Measurements from ENCODE around the gene RPP40.
"Not testable (repeated sequence)": the region's sequence is repeated elsewhere in the genome, so short reads cannot be mapped to it uniquely, and the experiment has no call there.

RPP40 gene, protein sequence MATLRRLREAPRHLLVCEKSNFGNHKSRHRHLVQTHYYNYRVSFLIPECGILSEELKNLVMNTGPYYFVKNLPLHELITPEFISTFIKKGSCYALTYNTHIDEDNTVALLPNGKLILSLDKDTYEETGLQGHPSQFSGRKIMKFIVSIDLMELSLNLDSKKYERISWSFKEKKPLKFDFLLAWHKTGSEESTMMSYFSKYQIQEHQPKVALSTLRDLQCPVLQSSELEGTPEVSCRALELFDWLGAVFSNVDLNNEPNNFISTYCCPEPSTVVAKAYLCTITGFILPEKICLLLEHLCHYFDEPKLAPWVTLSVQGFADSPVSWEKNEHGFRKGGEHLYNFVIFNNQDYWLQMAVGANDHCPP

GRCh38 chr6:5003604-5004372 is at the start of gene RPP40:
Gene RPP40 (minus strand): TSS chr6:5004037. CDS start chr6:5004002, 35 bp downstream.
- DNase-seq: peak; percentile 86

- DNase-seq: peak; percentile 10
Observed at GRCh38 chr6:5053038-5053437, 49.2 kb upstream of the RPP40 start.

DNA sequence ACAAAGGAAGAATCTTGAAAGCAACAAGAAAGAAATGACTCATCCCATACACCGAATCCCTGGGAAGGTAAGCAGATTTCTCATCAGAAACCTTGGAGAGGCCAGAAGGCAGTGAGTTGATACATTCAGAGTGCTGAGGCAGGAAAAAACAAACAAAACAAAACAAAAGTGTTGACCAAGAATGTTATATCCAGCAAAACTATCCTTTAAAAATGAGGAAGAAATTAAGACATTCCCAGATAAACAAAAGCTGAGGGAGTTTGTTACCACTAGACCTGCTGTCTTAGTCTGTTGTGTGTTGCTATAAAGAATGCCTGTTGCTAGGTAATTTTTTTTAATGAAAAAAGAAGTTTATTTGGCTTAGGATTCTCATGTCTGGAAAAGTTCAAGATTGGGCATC is 47.6 kb upstream of the RPP40 start:
- DNase-seq: no peak

DNA sequence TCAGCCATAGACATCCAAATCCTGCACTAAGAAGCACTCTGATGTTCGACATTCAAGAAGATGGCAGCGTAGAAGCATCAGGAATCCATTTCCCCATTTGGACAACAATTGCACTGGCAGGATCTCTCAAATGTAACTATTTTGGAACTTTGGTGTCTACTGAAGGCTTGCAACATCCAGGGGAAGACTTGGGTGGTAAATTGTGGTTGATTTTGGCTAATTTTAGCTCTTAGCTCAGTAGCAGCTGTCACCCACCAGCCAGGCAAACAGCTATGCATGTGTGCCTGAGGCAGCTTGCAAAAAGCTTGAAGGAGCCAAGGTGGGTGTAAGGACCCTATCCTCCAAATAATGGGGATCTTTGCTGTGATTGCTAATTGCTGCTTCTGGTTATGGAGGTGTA is 46.2 kb upstream of the RPP40 start:
- DNase-seq: no peak

- DNase-seq: no peak
Observed at GRCh38 chr6:5046430-5046829, 42.6 kb upstream of the RPP40 start.

DNA sequence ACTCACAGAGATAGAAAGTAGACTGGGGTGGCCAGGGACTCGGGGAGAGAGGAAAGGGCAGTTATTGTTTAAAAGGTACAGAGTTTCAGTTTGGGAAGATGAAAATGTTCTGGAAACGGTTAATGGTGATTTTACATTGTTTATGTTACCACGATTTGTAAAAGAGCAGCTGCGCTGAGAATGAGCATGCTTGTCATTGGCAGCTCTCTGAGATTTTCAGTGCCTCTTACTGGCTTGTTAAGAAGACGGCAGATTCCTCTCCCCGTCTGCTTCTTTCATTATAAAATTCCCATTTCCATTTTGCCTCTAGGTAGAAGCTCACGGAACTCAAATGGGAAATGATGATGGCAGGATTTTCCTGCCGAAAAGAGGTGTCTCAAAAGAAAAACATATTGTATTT is 41.6 kb upstream of the RPP40 start:
- DNase-seq: no peak

GRCh38 chr6:5044866-5045265 is 41.0 kb upstream of the RPP40 start:
- DNase-seq: no peak

DNA sequence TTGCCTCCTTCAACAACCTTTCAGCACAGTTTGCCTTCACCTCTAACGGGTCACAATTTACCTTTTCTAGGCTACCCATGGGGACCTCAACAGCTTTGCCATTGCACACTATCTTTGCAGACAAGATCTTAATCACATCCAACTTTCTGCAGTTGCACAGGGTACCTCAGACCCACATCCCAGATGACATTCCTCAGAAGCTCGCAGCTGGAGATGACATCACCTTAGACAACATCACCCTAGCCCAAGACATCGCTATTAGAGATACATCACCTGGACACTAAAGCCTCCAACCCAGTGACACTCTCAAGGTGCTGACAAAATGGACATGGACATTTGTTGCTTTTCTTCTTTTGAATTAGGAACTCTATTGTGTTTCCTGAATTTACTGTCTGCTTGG is 38.6 kb upstream of the RPP40 start:
- no peak for DNase-seq

GRCh38 chr6:5041955-5042354 is 38.1 kb upstream of the RPP40 start:
- DNase-seq: no peak

DNA sequence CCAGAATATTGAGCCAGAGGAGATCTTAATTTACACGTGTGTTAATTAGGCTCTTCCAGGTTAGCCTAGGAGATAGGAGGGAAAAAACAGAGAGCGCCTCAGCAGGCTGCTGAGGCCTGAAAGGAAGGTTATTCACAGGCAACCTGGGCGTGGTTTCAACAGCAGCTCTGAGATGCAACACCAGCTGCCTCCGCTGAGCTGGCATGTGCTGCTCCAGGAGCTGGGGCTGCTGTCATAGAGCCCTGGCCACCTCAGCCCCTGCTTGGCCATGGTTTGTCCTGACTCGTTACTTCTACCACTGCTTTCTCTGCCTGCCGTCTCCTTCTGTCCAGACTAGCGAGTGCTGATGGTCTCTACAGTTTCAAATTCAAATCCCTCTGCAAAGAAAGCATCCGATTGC is 32.4 kb upstream of the RPP40 start:
- DNase-seq: no peak

GRCh38 chr6:5034736-5035135 is 30.9 kb upstream of the RPP40 start:
- no peak for DNase-seq

GRCh38 chr6:5034328-5034727 is 30.5 kb upstream of the RPP40 start:
- DNase-seq: no peak

GRCh38 chr6:5033214-5033904 is 29.5 kb upstream of the RPP40 start:
- not testable (repeated sequence) for DNase-seq

- DNase-seq: peak; percentile 61
Observed at GRCh38 chr6:5032706-5033105, 28.9 kb upstream of the RPP40 start.

- no peak for DNase-seq
Observed at GRCh38 chr6:5031150-5031549, 27.3 kb upstream of the RPP40 start.

GRCh38 chr6:5030596-5031136 is 26.8 kb upstream of the RPP40 start:
- peak; percentile 60 for DNase-seq

GRCh38 chr6:5029609-5030008 is 25.8 kb upstream of the RPP40 start:
- no peak for DNase-seq

- DNase-seq: no peak
Observed at GRCh38 chr6:5028921-5029320, 25.1 kb upstream of the RPP40 start.

- DNase-seq: no peak
Observed at GRCh38 chr6:5028301-5028700, 24.5 kb upstream of the RPP40 start.

DNA sequence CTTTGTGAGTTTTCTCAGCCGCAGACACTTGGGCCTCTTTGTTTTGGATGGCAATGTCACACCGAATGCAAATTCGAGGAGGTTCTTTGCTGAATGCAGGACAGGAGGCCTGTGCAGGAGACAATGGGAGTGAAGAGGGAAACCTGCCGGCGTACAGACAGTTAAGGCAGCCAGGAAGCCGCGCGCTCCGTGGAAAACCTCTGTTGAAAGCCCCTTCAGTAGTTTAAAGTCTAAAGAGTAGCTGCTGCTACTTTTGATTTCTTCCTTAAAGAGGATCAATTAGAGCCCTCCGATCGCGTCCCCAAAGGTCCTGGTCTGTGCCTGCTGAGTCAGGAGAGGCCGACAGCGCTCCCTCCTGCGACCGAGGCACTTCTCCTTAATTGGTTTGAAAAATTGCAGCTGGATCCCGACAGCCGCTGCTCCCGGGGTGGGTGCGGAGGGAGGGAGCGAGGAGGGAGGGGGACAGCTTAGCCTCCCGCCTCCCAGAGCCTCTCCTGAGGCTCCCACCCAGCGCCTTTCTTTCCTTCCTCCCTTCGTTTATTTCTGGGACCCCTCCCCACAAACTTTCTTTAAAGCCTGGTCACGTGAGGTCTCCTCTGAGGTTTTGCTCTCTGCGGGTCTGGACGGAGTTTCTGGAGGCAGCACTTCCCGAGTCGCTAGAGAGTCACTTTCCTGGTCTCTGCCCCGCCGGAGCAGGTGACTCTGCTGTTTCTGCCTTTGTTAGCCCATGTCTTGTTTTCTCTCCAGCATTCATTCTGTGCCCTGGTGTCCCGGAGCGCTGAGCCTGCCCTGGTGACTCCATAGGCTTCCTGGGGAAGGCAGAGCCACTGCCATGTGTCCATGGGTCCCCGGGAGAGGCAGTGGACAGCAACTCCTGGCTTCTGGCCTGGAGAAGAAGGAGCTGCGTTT is 22.3 kb upstream of the RPP40 start:
- DNase-seq: no peak

GRCh38 chr6:5023923-5024322 is 20.1 kb upstream of the RPP40 start:
- no peak for DNase-seq

DNA sequence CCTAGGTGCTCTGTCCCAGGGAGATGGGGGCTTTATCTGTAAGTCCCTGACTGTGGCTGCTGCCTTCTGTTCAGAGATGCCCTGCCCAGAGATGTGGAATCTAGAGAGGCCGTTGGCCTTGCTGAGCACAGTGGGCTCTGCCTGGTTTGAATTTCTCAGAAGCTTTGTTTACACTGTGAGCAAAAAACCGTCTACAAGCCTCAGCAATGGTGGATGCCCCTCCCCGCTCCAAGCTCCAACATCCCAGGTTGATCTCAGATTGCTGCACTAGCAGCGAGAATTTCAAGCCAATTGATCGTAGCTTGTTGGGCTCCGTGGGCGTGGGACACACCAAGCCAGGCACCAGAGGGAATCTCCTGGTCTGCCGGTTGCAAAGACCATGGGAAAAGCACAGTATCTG is 16.3 kb upstream of the RPP40 start:
- DNase-seq: no peak
